ENCODE results near the gene RIMBP2. TPM values are rescaled to one million over a fixed set of nuclear protein-coding genes. Genes with fewer than 3 reads are reported as not detected.

Gene RIMBP2
- total and polyA plus RNA-seq, 2 experiments from 2014 or later = 0.31 to 0.37 TPM

GRCh38 chr12:130353081-130353480, 363.0 kb downstream of the RIMBP2 start (continued):
- TF ChIP-seq ETS1 (IDR thresholded peaks at IDR 0.05) (no peak), REST (IDR thresholded peaks at IDR 0.05; ENCODE audit: unreplicated experiment) (no peak), EZH2 (IDR thresholded peaks at IDR 0.05; ENCODE audit: low read depth, unreplicated experiment) (no peak), JUNB (IDR thresholded peaks at IDR 0.05; ENCODE audit: unreplicated experiment) (no peak), STAT1 (IDR thresholded peaks at IDR 0.05; ENCODE audit: unreplicated experiment) (no peak)

GRCh38 chr12:130351326-130351725, 364.8 kb downstream of the RIMBP2 start:
- Histone ChIP-seq H3K4me2 (no peak overlapping the region), H3K9me2 (ENCODE audit: insufficient read depth) (no peaks in the 10 kb centered on the region), H3K4me3 (no peak overlapping the region), H3F3A (replicated peaks; ENCODE audit: low read depth) (no peaks in the 10 kb centered on the region), H3K79me2 (replicated peaks; ENCODE audit: insufficient read depth) (no peaks in the 10 kb centered on the region), H3K27me3 (ENCODE audit: insufficient read depth) (no peaks in the 10 kb centered on the region), H3K27ac (ENCODE audit: low read depth) (no peak overlapping the region), H3K4me1 (ENCODE audit: insufficient read depth) (no peaks in the 10 kb centered on the region), H4K20me1 (replicated peaks; ENCODE audit: insufficient read depth) (no peaks in the 10 kb centered on the region), H3K36me3 (ENCODE audit: insufficient read depth) (no peaks in the 10 kb centered on the region), H2AFZ (no peak overlapping the region)
- no peak for DNase-seq (ENCODE audit: low spot score)
- no peaks in the 10 kb centered on the region for H3K4me1 Mint-ChIP-seq
- H3K27me3 Mint-ChIP-seq (ENCODE audit: insufficient read depth, low read depth, poor library complexity) = peaks cover 2% of the 10 kb centered on the region
- no peak for ATAC-seq
- no peak overlapping the region for H3K27ac Mint-ChIP-seq
- no peak overlapping the region for H3K4me3 Mint-ChIP-seq
- TF ChIP-seq JUNB (IDR thresholded peaks at IDR 0.05; ENCODE audit: unreplicated experiment) (no peak), STAT1 (IDR thresholded peaks at IDR 0.05; ENCODE audit: unreplicated experiment) (no peak), ZNF114 (CRISPR knock-in tag; IDR thresholded peaks at IDR 0.05) (no peak), ZNF331 (CRISPR knock-in tag; IDR thresholded peaks at IDR 0.05; ENCODE audit: low read depth) (no peak), CTCF (conservative IDR thresholded peaks at IDR 0.05; ENCODE audit: low read depth in 2 of 2) (no peak), REST (IDR thresholded peaks at IDR 0.05; ENCODE audit: unreplicated experiment) (no peak), NANOG (IDR thresholded peaks at IDR 0.05; ENCODE audit: borderline replicate concordance) (no peak)
- H3K9me3 Mint-ChIP-seq = peaks cover 98% of the 10 kb centered on the region
- peaks cover 42% of the 10 kb centered on the region for H3K36me3 Mint-ChIP-seq (ENCODE audit: low read depth)
